K562 (cell line): ENCODE results near the gene PTPRM. TPM values are rescaled to one million over a fixed set of nuclear protein-coding genes. Genes with fewer than 3 reads are reported as not detected.

Source experiments
- ATAC-seq: fragments of 200-7000 bp; cut with Tn5 transposase; 3 replicates; pipeline ENCODE4 v1.9.1; 2020; ENCODE audit warnings: moderate library complexity
- BruUV-seq: library from RNA; stranded (reverse); fragments of 400-500 nt; replicated peaks from 2 replicates; lab custom pipeline; 2021; lab: Mats Ljungman, UMichigan
- CTCF ChIA-PET: fragments of 300-600 bp; formaldehyde crosslinking; extraction: SDS; loops from one replicate; lab custom pipeline; 2021; ENCODE audit warnings: low intra/inter-chr PET ratio; lab: Yijun Ruan, JAX
- POLR2A ChIA-PET: fragments of 300-600, 350-650 bp; sonication (Branson Sonifier 250); formaldehyde crosslinking; extraction: SDS; loops from one replicate; lab custom pipeline; 2021; ENCODE audit warnings: antibody characterized with exemption, inconsistent platforms; lab: Yijun Ruan, JAX
- DNase-seq, 4 experiments: peaks; one replicate each; pipeline versions ENCODE4 v3.0.0 to v3.0.0-alpha.2; 2011 to 2018; ENCODE audit warnings: low spot score in 3 of 4, mixed read lengths in 3 of 4; ENCODE audit errors: extremely low read depth in 1 of 4
- FAIRE-seq: peaks from 2 replicates; lab custom pipeline; 2011; peaks lifted over from hg19 to GRCh38; lab: Jason Lieb, UNC
- H2AFZ ChIP-seq: 2 replicates; pipeline ENCODE4 v1.6.0; 2011; ENCODE audit warnings: low read depth, low read length, control low read depth, inconsistent platforms
- H3K27ac ChIP-seq: fragments of 200-600 bp; 3 replicates; pipeline ENCODE4 v1.8.0; 2011; ENCODE audit warnings: low read depth, mild to moderate bottlenecking, control low read depth, inconsistent platforms, low read length, moderate library complexity, mixed read lengths; ENCODE audit errors: extremely low read depth
- H3K27me3 ChIP-seq, 2 experiments: fragments of 300-600 bp in 1 of 2; 2 replicates in 1 of 2; 3 replicates in 1 of 2; pipeline versions ENCODE4 v1.6.0 to v1.8.0; 2011; ENCODE audit warnings: inconsistent platforms in 2 of 2, low read length in 2 of 2, mild to moderate bottlenecking in 1 of 2, mixed read lengths in 1 of 2, moderate library complexity in 1 of 2; ENCODE audit not compliant: control insufficient read depth in 2 of 2, insufficient read depth in 2 of 2
- H3K36me3 ChIP-seq: fragments of 300-600 bp; 3 replicates; pipeline ENCODE4 v1.8.0; 2011; ENCODE audit warnings: mild to moderate bottlenecking, low read length, inconsistent platforms; ENCODE audit not compliant: control insufficient read depth, insufficient read depth
- H3K4me1 ChIP-seq, 2 experiments: fragments of 200-600 bp in 1 of 2; replicated peaks in 1 of 2; 2 replicates in 1 of 2; 3 replicates in 1 of 2; pipeline versions ENCODE4 v1.5.1 to v1.8.0; 2011; ENCODE audit warnings: inconsistent platforms in 2 of 2, low read length in 2 of 2, mild to moderate bottlenecking in 1 of 2, mixed read lengths in 1 of 2, moderate library complexity in 1 of 2; ENCODE audit not compliant: control insufficient read depth in 2 of 2, insufficient read depth in 2 of 2
- H3K4me2 ChIP-seq: 2 replicates; pipeline ENCODE4 v1.6.1; 2011; ENCODE audit warnings: low read length, control low read depth, inconsistent platforms, mixed read lengths; ENCODE audit not compliant: insufficient read depth
- H3K4me3 ChIP-seq: fragments of 200-600 bp; sonication (generic), shearing (Covaris generic); 2 replicates; pipeline ENCODE4 v1.5.1; 2016; ENCODE audit warnings: control low read depth, inconsistent platforms
- H3K79me2 ChIP-seq: fragments of 200-600 bp; 3 replicates; pipeline ENCODE4 v1.8.0; 2011; ENCODE audit warnings: low read length, inconsistent platforms; ENCODE audit not compliant: control insufficient read depth, insufficient read depth
- H3K9ac ChIP-seq, 2 experiments: 2 replicates each; pipeline versions ENCODE4 v1.6.0 to v1.6.1; 2011; ENCODE audit warnings: low read depth in 2 of 2, low read length in 2 of 2, control low read depth in 1 of 2, inconsistent platforms in 1 of 2, mild to moderate bottlenecking in 1 of 2, mixed read lengths in 1 of 2; ENCODE audit not compliant: insufficient read depth in 1 of 2
- H3K9me1 ChIP-seq: one replicate; pipeline ENCODE4 v1.6.0; 2011; ENCODE audit warnings: inconsistent platforms, mild to moderate bottlenecking, low read length, moderate library complexity; ENCODE audit not compliant: control insufficient read depth, insufficient read depth
- H3K9me3 ChIP-seq: replicated peaks from 2 replicates; pipeline ENCODE4 v1.5.1; 2011; ENCODE audit warnings: low read depth, low read length, inconsistent platforms; ENCODE audit not compliant: control insufficient read depth, insufficient read depth
- H4K20me1 ChIP-seq: replicated peaks from 2 replicates; pipeline ENCODE4 v1.6.1; 2011; ENCODE audit warnings: low read length, inconsistent platforms, mixed read lengths; ENCODE audit not compliant: control insufficient read depth, insufficient read depth
- ATF4 ChIP-seq: fragments of 450-650 bp; formaldehyde crosslinking; IDR thresholded peaks from 2 replicates; pipeline ENCODE4 v1.4.0; 2022; ENCODE audit warnings: mild to moderate bottlenecking, moderate library complexity
- CEBPG ChIP-seq, 3 experiments: fragments of 200-800 bp in 1 of 3; sonication (Bioruptor generic) in 1 of 3; sonication (generic) in 1 of 3; formaldehyde crosslinking in 1 of 3; IDR thresholded peaks in 2 of 3; conservative IDR thresholded peaks in 1 of 3; 2 replicates each; pipeline versions ENCODE4 v1.6.1 to v1.8.0; 2016 to 2022; ENCODE audit warnings: missing compliant biosample characterization in 2 of 3, missing genetic modification characterization in 2 of 3, mild to moderate bottlenecking in 1 of 3, missing genetic modification reagents in 1 of 3
- FUS ChIP-seq: fragments of 200-400 bp; formaldehyde crosslinking; optimal IDR thresholded peaks from 2 replicates; pipeline ENCODE3; 2017; ENCODE audit warnings: low read depth, low read length
- HOMEZ ChIP-seq: fragments of 250-450 bp; sonication (Bioruptor Pico); IDR thresholded peaks from 2 replicates; pipeline ENCODE4 v1.4.0; 2020; ENCODE audit warnings: mild to moderate bottlenecking, moderate library complexity
- IRF2 ChIP-seq: sonication (generic); formaldehyde crosslinking; IDR thresholded peaks from 2 replicates; pipeline ENCODE4 v1.8.1; 2022; ENCODE audit warnings: mild to moderate bottlenecking, missing genetic modification reagents
- MEF2D ChIP-seq: conservative IDR thresholded peaks from 2 replicates; pipeline ENCODE4 v1.6.1; 2016; ENCODE audit warnings: low read depth, missing genetic modification characterization, missing compliant biosample characterization
- MNT ChIP-seq, 2 experiments: fragments of 450-650 bp; conservative IDR thresholded peaks; 2 replicates each; pipeline ENCODE4 v1.6.1; 2017; ENCODE audit warnings: mild to moderate bottlenecking in 2 of 2, moderate library complexity in 2 of 2
- MTF1 ChIP-seq: fragments of 250-450 bp; sonication (Bioruptor Pico); IDR thresholded peaks from 2 replicates; pipeline ENCODE4 v1.9.0; 2021; ENCODE audit warnings: moderate library complexity, mild to moderate bottlenecking, inconsistent platforms, borderline replicate concordance
- PHF8 ChIP-seq: fragments of 200-600 bp; sonication (generic); IDR thresholded peaks from 2 replicates; pipeline ENCODE4 v1.6.1; 2012; ENCODE audit warnings: mixed run types, mild to moderate bottlenecking, inconsistent platforms, low read length, moderate library complexity, borderline replicate concordance
- PPARD ChIP-seq: fragments of 250-450 bp; sonication (Bioruptor Pico); IDR thresholded peaks from 2 replicates; pipeline ENCODE4 v1.8.0; 2022; ENCODE audit warnings: inconsistent platforms, mild to moderate bottlenecking, moderate library complexity
- THRAP3 ChIP-seq: fragments of 450-650 bp; IDR thresholded peaks from 2 replicates; pipeline ENCODE4 v1.6.1; 2016; ENCODE audit warnings: mild to moderate bottlenecking, inconsistent platforms, borderline replicate concordance
- ZC3H4 ChIP-seq: sonication (generic); formaldehyde crosslinking; IDR thresholded peaks from 2 replicates; pipeline ENCODE4 v1.9.0; 2021; ENCODE audit warnings: missing genetic modification reagents, borderline replicate concordance
- ZFX ChIP-seq: sonication (generic); formaldehyde crosslinking; IDR thresholded peaks from 2 replicates; pipeline ENCODE4 v1.8.0; 2022; ENCODE audit warnings: mild to moderate bottlenecking, missing genetic modification reagents, moderate library complexity
- ZNF133 ChIP-seq: fragments of 250-450 bp; sonication (Bioruptor Pico); IDR thresholded peaks from 2 replicates; pipeline ENCODE4 v1.4.0; 2020; ENCODE audit warnings: mild to moderate bottlenecking
- ZNF41 ChIP-seq: fragments of 250-450 bp; sonication (Bioruptor Pico); conservative IDR thresholded peaks from 2 replicates; pipeline ENCODE4 v1.4.0; 2020; ENCODE audit warnings: mild to moderate bottlenecking
- ZNF766 ChIP-seq: fragments of 200-800 bp; sonication (Bioruptor generic); conservative IDR thresholded peaks from 2 replicates; pipeline ENCODE4 v1.6.1; 2016; ENCODE audit warnings: missing genetic modification characterization, missing compliant biosample characterization
- ZNF77 ChIP-seq: fragments of 250-450 bp; sonication (Bioruptor Pico); IDR thresholded peaks from 2 replicates; pipeline ENCODE4 v1.5.0; 2020
- ZNF79 ChIP-seq: fragments of 250-450 bp; sonication (Bioruptor Pico); IDR thresholded peaks from 2 replicates; pipeline ENCODE4 v1.4.0; 2020; ENCODE audit warnings: low read depth, mild to moderate bottlenecking, moderate library complexity
- ZNF830 ChIP-seq: fragments of 250-450 bp; sonication (Bioruptor Pico); IDR thresholded peaks from 2 replicates; pipeline ENCODE4 v1.5.0; 2021; ENCODE audit warnings: mild to moderate bottlenecking
- WGBS: fragments of 100-300 bp; shearing (Covaris generic); methylation state at CpG from one replicate; pipeline ENCODE4 v1.1.6; 2016; ENCODE audit warnings: low coverage, mixed read lengths; ENCODE audit not compliant: insufficient coverage; ENCODE audit errors: missing lambda C conversion rate; 5-methylcytosine and 5-hydroxymethylcytosine counted together
- in situ Hi-C: fragments of 300-500 bp; cut with MboI; formaldehyde crosslinking; loops from 4 replicates; pipeline ENCODE4 v1.15.0; 2018; ENCODE audit warnings: inconsistent platforms, mixed read lengths
- intact Hi-C: fragments of 100-400 bp; cut with micrococcal nuclease; formaldehyde crosslinking; loops from 2 replicates; pipeline ENCODE4 v1.14.2; 2022
- polyA plus RNA-seq, 8 experiments: library from polyadenylated mRNA; depleted of rRNA in 4 of 8; stranded (reverse) in 5 of 8; unstranded in 3 of 8; fragments of >200 nt; fragmentation: Nextera tagmentation in 2 of 8; fragmentation: Illumina TruSeq in 1 of 8; extraction: Ambion mirVana in 2 of 8; extraction: Trizol in 1 of 8; gene quantifications; 2 replicates each; pipeline versions ENCODE4 v1.2.1 to v1.2.3, GENCODE V29; 2011 to 2014; ENCODE audit warnings: inconsistent platforms in 1 of 8, missing spikeins in 1 of 8
- total RNA-seq, 7 experiments: library from RNA; depleted of rRNA in 6 of 7; stranded (reverse); fragments of >200 nt in 6 of 7; fragmentation: Illumina TruSeq in 2 of 7; extraction: Trizol in 2 of 7; gene quantifications; 2 replicates each; pipeline versions ENCODE4 v1.2.1 to v1.2.3, GENCODE V29; 2011 to 2021; ENCODE audit warnings: low replicate concordance in 1 of 7

Gene PTPRM
- total and polyA plus RNA-seq, 9 of the 15 experiments (the other 6 are each of a cell fraction or from before 2014, with no cell fraction given) = 0.03 to 0.16 (median 0.08) TPM; not detected in 3

- WGBS = 0% methylated on average over 6 of the region's 6 CpGs
- no peak for FAIRE-seq
- no TSS peak for BruUV-seq
Observed at GRCh38 chr18:8359076-8359475, 792.0 kb downstream of the PTPRM start.

GRCh38 chr18:8359481-8359880 lies 792.4 kb downstream of the PTPRM start:
- Histone ChIP-seq H3K4me2 (no peak overlapping the region), H4K20me1 (no peaks in the 10 kb centered on the region), H2AFZ (no peak overlapping the region), H3K79me2 (no peaks in the 10 kb centered on the region), H3K4me1 (no peaks in the 10 kb centered on the region), H3K27me3 (peaks cover 22 to 40% of the 10 kb centered on the region in 2 experiments), H3K9ac (no peak overlapping the region), H3K4me3 (no peak overlapping the region), H3K9me1 (no peaks in the 10 kb centered on the region), H3K36me3 (no peaks in the 10 kb centered on the region), H3K27ac (no peak overlapping the region), H3K9me3 (no peaks in the 10 kb centered on the region)
- 0% methylated on average over 8 of the region's 8 CpGs for WGBS
- DNase-seq (no peak), ATAC-seq (no peak), FAIRE-seq (no peak)
- POLR2A ChIA-PET = interaction anchor here (1.4 kb wide), 1 partner anchor 9 kb away, joined by 3 read pairs; no protein-coding TSS in a partner anchor
- CTCF ChIA-PET = no interaction called here
- no TSS peak for BruUV-seq
- intact Hi-C loops = no loop called here
- in situ Hi-C loops = no loop called here
- TF ChIP-seq MNT (conservative IDR thresholded peaks at IDR 0.05) (no peak), ZNF77 (no peak), ATF4 (CRISPR knock-in tag) (no peak), ZNF41 (CRISPR knock-in tag) (no peak), HOMEZ (CRISPR knock-in tag) (no peak), MEF2D (tag) (no peak), THRAP3 (no peak), ZC3H4 (CRISPR knock-in tag) (no peak)

More at GRCh38 chr18:8359076-8359475, 792.0 kb downstream of the PTPRM start:
- POLR2A ChIA-PET = no interaction called here
- H3K4me3 ChIP-seq = no peak overlapping the region
- H3K27me3 ChIP-seq = peaks cover 22 to 40% of the 10 kb centered on the region in 2 experiments
- H3K27ac ChIP-seq = no peak overlapping the region
- no peak overlapping the region for H3K4me2 ChIP-seq
- intact Hi-C loops = no loop called here
- H3K9me1 ChIP-seq = no peaks in the 10 kb centered on the region
- DNase-seq (no peak), ATAC-seq (no peak)
- H3K9me3 ChIP-seq = no peaks in the 10 kb centered on the region
- no peak for TF ChIP-seq IRF2
- no peak for TF ChIP-seq ZNF79 (CRISPR knock-in tag)
- TF ChIP-seq ZNF766 (CRISPR knock-in tag) = no peak
- TF ChIP-seq ZNF133 (CRISPR knock-in tag) = no peak
- TF ChIP-seq ZFX = no peak
- no peak for TF ChIP-seq PPARD (CRISPR knock-in tag)
- no peak for TF ChIP-seq MEF2D (tag)
- TF ChIP-seq MTF1 (CRISPR knock-in tag) = no peak
- no peak for TF ChIP-seq CEBPG (CRISPR knock-in tag; IDR thresholded peaks at IDR 0.05)
- no peak for TF ChIP-seq CEBPG (tag; conservative IDR thresholded peaks at IDR 0.05 in 1 of 2, IDR thresholded peaks at IDR 0.05 in 1 of 2)
- TF ChIP-seq PHF8 = no peak
- TF ChIP-seq FUS = no peak
- no peak for TF ChIP-seq ZNF830 (CRISPR knock-in tag)
- no peaks in the 10 kb centered on the region for H4K20me1 ChIP-seq
- in situ Hi-C loops = no loop called here
- no peaks in the 10 kb centered on the region for H3K79me2 ChIP-seq
- no peak overlapping the region for H2AFZ ChIP-seq
- H3K4me1 ChIP-seq = no peaks in the 10 kb centered on the region
- CTCF ChIA-PET = no interaction called here
- no peak overlapping the region for H3K9ac ChIP-seq
- H3K36me3 ChIP-seq = no peaks in the 10 kb centered on the region
